Peyer's patch (tissue), 4 donors: ENCODE measurements around the gene MRPL42.

Source experiments
- CTCF ChIP-seq, 6 experiments: fragments of 450-650 bp in 4 of 6; fragments of 200-600 bp in 2 of 6; sonication (generic) in 1 of 6; IDR thresholded peaks; one replicate each; pipeline ENCODE4 v1.5.1; 2017 to 2019; ENCODE audit warnings: antibody characterized with exemption in 6 of 6, mild to moderate bottlenecking in 3 of 6, moderate library complexity in 1 of 6
- POLR2A ChIP-seq, 2 donors: fragments of 450-650 bp; IDR thresholded peaks; one replicate each; pipeline ENCODE4 v1.5.1; 2017; ENCODE audit warnings: antibody characterized with exemption in 2 of 2, mild to moderate bottlenecking in 2 of 2, moderate library complexity in 2 of 2

DNA sequence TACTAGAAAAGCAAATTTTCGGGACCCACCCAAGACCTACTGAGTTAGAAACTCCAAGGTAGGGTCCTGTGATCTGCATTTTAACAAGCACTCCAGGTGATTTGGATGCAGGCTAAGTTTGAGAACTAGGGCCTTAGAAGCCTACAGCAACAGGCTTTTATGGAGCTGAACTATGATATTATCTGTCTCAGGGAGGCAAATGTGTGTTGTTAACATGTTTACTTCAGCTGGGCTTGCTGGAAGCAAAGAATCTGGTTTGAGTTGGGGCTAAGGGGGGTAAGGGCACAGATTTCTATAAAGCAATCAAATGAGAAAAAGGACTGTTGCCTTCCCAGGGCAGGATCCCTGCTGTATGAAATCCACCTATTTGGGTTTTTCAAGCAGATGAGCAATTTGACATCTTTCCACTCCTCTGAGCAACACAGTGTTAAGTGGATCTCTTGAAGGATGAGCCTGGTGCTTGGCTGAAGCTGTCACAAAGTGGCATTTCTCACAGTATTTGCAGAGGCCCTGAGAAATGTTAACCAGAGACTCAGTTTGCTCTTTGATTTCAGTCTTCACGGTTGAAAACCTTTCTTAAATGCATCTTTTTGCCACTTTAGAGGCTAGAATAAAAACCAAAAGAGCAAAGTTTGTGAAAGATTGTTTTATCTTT is 68.9 kb downstream of the MRPL42 start:
- TF ChIP-seq CTCF (IDR thresholded peaks at IDR 0.05) (no peak), POLR2A (IDR thresholded peaks at IDR 0.05) (no peak)
